ENCODE data around the gene SFXN1.

SFXN1 gene

GRCh38 chr5:175569701-175570100 is 91.3 kb downstream of the SFXN1 start:
- no peak for DNase-seq (ENCODE audit: low read depth in 2 of 2, low spot score in 1 of 2)

- DNase-seq (ENCODE audit: low read depth in 2 of 2, low spot score in 1 of 2): no peak
These were observed 94.5 kb downstream of the SFXN1 start for GRCh38 chr5:175572886-175573285.

DNA sequence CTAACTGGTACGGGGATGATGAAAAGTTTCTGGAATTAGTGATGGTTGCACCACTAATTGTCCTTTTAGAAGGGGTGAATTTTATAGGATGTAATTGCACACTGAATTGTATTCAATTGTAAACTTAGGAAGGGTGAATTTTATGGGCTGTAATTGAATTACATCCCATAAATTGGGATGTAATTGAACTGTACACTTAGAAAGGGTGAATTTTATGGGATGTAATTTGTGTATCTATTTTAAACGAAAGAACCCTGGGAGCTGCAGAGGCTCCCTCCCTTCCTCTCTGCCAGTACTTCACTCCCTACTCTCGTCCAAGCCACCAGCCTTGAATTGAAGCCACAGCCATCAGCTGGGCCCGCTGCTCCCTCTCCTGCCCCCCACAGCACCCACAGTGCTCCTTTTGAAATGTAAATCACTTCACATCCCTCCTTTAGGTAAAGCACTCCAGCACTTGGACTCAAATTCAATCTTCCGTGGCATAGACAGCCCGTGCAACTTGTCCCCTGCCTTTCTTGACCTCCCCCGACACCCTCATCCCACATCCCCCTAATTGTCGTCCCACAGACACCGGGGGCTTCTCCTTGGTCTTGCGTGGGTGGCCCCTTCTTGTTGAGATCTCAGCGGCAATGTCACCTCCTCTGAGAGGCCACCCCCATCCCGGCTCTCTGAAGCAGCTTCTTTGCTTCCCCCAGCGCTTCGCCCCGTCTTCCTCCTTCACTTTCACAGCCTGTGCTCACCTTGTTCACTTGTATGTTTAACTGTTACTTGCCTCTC is 95.3 kb downstream of the SFXN1 start:
- no peak for DNase-seq (ENCODE audit: low read depth in 2 of 2, low spot score in 1 of 2)

GRCh38 chr5:175575301-175575700 is 96.9 kb downstream of the SFXN1 start:
- no peak for DNase-seq (ENCODE audit: low read depth in 2 of 2, low spot score in 1 of 2)

DNA sequence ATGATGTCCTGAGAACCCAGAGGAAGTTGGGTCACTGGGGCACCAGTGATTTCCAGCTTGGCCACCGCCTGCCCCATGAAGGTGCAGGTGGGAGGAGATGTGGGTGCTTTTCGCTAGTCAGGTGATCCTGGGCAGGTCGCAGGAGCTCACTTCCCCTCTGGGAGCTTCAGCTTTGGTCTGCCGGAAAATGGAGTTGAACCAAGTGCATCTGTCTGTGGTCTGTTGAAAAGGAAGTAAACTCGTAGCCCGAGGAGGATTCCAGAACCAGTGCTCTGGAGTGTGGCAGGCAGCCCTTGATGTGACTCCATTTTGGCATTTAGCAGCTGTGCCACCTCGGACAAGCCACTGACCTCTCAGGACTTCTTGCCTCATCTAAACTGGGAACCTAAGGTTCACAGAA is 97.7 kb downstream of the SFXN1 start:
- DNase-seq (ENCODE audit: low read depth in 2 of 2, low spot score in 1 of 2): no peak

- no peak for DNase-seq (ENCODE audit: low read depth in 2 of 2, low spot score in 1 of 2)
These were observed 98.2 kb downstream of the SFXN1 start for GRCh38 chr5:175576591-175576990.

All from stimulated activated CD8-positive, alpha-beta memory T cell treated with anti-CD3 and anti-CD28 coated beads, Interleukin-4, amount 100 ng/mL, for 1 hour (primary cell).